WTC11 (cell line): ENCODE data around the gene RPN1. TPM values are rescaled to one million over a fixed set of nuclear protein-coding genes. Genes with fewer than 3 reads are reported as not detected.

ENCODE experiments used
- ATAC-seq: fragments of 200-7000 bp; cut with Tn5 transposase; 2 replicates; pipeline ENCODE4 v1.10.0; 2021; ENCODE audit warnings: mild to moderate bottlenecking, moderate library complexity
- CTCF ChIA-PET: fragments of 300-600 bp; sonication (Branson Sonifier 250); formaldehyde crosslinking; loops from one replicate; lab custom pipeline; 2021; ENCODE audit warnings: antibody characterized with exemption; lab: Charles Lee
- POLR2A ChIA-PET: fragments of 350-600 bp; sonication (Branson Sonifier 250); formaldehyde crosslinking; loops from one replicate; lab custom pipeline; 2021; ENCODE audit warnings: antibody characterized with exemption; lab: Charles Lee
- DNase-seq: peaks from one replicate; pipeline ENCODE4 v3.0.0; 2021; ENCODE audit warnings: low spot score
- H3K27ac Mint-ChIP-seq: 2 replicates; pipeline ENCODE4 v1.8.0; 2021; ENCODE audit warnings: mixed read lengths
- H3K27me3 Mint-ChIP-seq: 2 replicates; pipeline ENCODE4 v1.8.0; 2021; ENCODE audit warnings: low read depth, mild to moderate bottlenecking, moderate library complexity, mixed read lengths
- H3K36me3 Mint-ChIP-seq: 2 replicates; pipeline ENCODE4 v1.8.0; 2021; ENCODE audit warnings: mixed read lengths
- H3K4me1 Mint-ChIP-seq: 2 replicates; pipeline ENCODE4 v1.8.0; 2022; ENCODE audit warnings: mixed read lengths
- H3K4me3 Mint-ChIP-seq: 2 replicates; pipeline ENCODE4 v1.8.0; 2021; ENCODE audit warnings: mild to moderate bottlenecking, moderate library complexity, mixed read lengths
- H3K9me3 Mint-ChIP-seq: 2 replicates; pipeline ENCODE4 v1.8.0; 2021; ENCODE audit warnings: mixed read lengths
- ATF1 ChIP-seq: sonication (generic); formaldehyde crosslinking; IDR thresholded peaks from 2 replicates; pipeline ENCODE4 v1.8.1; 2023; ENCODE audit warnings: mild to moderate bottlenecking, moderate library complexity, missing genetic modification reagents
- FOXP1 ChIP-seq: sonication (generic); formaldehyde crosslinking; IDR thresholded peaks from 2 replicates; pipeline ENCODE4 v1.8.0; 2022; ENCODE audit warnings: missing genetic modification reagents, mild to moderate bottlenecking, moderate library complexity, borderline replicate concordance
- HMGA2 ChIP-seq: fragments of 250-450 bp; sonication (Bioruptor Pico); IDR thresholded peaks from 2 replicates; pipeline ENCODE4 v1.4.0; 2021; ENCODE audit warnings: mild to moderate bottlenecking, moderate library complexity
- JAZF1 ChIP-seq: fragments of 250-450 bp; sonication (Bioruptor Pico); IDR thresholded peaks from 2 replicates; pipeline ENCODE4 v1.9.0; 2021; ENCODE audit warnings: moderate library complexity, mild to moderate bottlenecking, inconsistent platforms
- NFYB ChIP-seq: sonication (generic); formaldehyde crosslinking; conservative IDR thresholded peaks from 2 replicates; pipeline ENCODE4 v1.8.0; 2022; ENCODE audit warnings: low read depth, missing genetic modification reagents
- OVOL2 ChIP-seq: fragments of 250-450 bp; sonication (Bioruptor Pico); IDR thresholded peaks from 2 replicates; pipeline ENCODE4 v1.9.0; 2021; ENCODE audit warnings: mild to moderate bottlenecking, borderline replicate concordance
- PRRX2 ChIP-seq: fragments of 250-450 bp; sonication (Bioruptor Pico); IDR thresholded peaks from 2 replicates; pipeline ENCODE4 v1.8.0; 2021; ENCODE audit warnings: mild to moderate bottlenecking
- RORB ChIP-seq: fragments of 250-450 bp; sonication (Bioruptor Pico); IDR thresholded peaks from 2 replicates; pipeline ENCODE4 v1.9.0; 2021; ENCODE audit warnings: mild to moderate bottlenecking
- SMAD4 ChIP-seq: sonication (generic); formaldehyde crosslinking; IDR thresholded peaks from 2 replicates; pipeline ENCODE4 v1.8.0; 2022; ENCODE audit warnings: mild to moderate bottlenecking, missing genetic modification reagents
- SP1 ChIP-seq: sonication (generic); formaldehyde crosslinking; conservative IDR thresholded peaks from 2 replicates; pipeline ENCODE4 v1.8.1; 2022; ENCODE audit warnings: missing genetic modification reagents
- TEAD4 ChIP-seq: sonication (generic); formaldehyde crosslinking; IDR thresholded peaks from 2 replicates; pipeline ENCODE4 v1.8.0; 2022; ENCODE audit warnings: mild to moderate bottlenecking, missing genetic modification reagents
- TP53 ChIP-seq: sonication (generic); formaldehyde crosslinking; IDR thresholded peaks from 2 replicates; pipeline ENCODE4 v1.8.1; 2023; ENCODE audit warnings: mild to moderate bottlenecking, missing genetic modification reagents
- ZNF232 ChIP-seq: sonication (generic); formaldehyde crosslinking; IDR thresholded peaks from 2 replicates; pipeline ENCODE4 v1.8.0; 2022; ENCODE audit warnings: mild to moderate bottlenecking, missing genetic modification reagents
- ZNF396 ChIP-seq: fragments of 250-450 bp; sonication (Bioruptor Pico); IDR thresholded peaks from 2 replicates; pipeline ENCODE4 v1.8.0; 2021; ENCODE audit warnings: mild to moderate bottlenecking, moderate library complexity, borderline replicate concordance
- ZNF416 ChIP-seq: fragments of 250-450 bp; sonication (Bioruptor Pico); IDR thresholded peaks from 2 replicates; pipeline ENCODE4 v1.9.0; 2021; ENCODE audit warnings: mild to moderate bottlenecking, inconsistent platforms
- ZNF671 ChIP-seq: fragments of 250-450 bp; sonication (Bioruptor Pico); IDR thresholded peaks from 2 replicates; pipeline ENCODE4 v1.8.0; 2021; ENCODE audit warnings: mild to moderate bottlenecking
- total RNA-seq: library from RNA; stranded (reverse); gene quantifications from 3 replicates; pipeline ENCODE4 v1.2.3, GENCODE V29; 2021
- TF ChIP-seq, protein P1 (sequence below): sonication (generic); formaldehyde crosslinking; IDR thresholded peaks from 2 replicates; pipeline ENCODE4 v1.8.1; 2022; ENCODE audit warnings: low read depth, missing genetic modification reagents, borderline replicate concordance
- TF ChIP-seq, protein P2 (sequence below): fragments of 200-600 bp; IDR thresholded peaks from 2 replicates; pipeline ENCODE4 v1.8.0; 2022; ENCODE audit warnings: antibody characterized with exemption
- TF ChIP-seq, protein P3 (sequence below): sonication (generic); formaldehyde crosslinking; IDR thresholded peaks from 2 replicates; pipeline ENCODE4 v1.8.0; 2022; ENCODE audit warnings: mild to moderate bottlenecking, missing genetic modification reagents
- TF ChIP-seq, protein P4 (sequence below): sonication (generic); formaldehyde crosslinking; IDR thresholded peaks from 2 replicates; pipeline ENCODE4 v1.8.1; 2022; ENCODE audit warnings: mild to moderate bottlenecking, missing genetic modification reagents, moderate library complexity, borderline replicate concordance
- TF ChIP-seq, protein P5 (sequence below): sonication (generic); formaldehyde crosslinking; IDR thresholded peaks from 2 replicates; pipeline ENCODE4 v1.8.0; 2023; ENCODE audit warnings: missing genetic modification reagents
- TF ChIP-seq, protein P6 (sequence below): fragments of 250-450 bp; sonication (Bioruptor Pico); conservative IDR thresholded peaks from 2 replicates; pipeline ENCODE4 v1.9.0; 2021; ENCODE audit warnings: mild to moderate bottlenecking
- TF ChIP-seq, protein P7 (sequence below): sonication (generic); formaldehyde crosslinking; IDR thresholded peaks from 2 replicates; pipeline ENCODE4 v1.8.0; 2023; ENCODE audit warnings: missing genetic modification reagents, mild to moderate bottlenecking, borderline replicate concordance

Gene RPN1
- total RNA-seq, 1 experiment from 2014 or later, result 160 TPM

DNA sequence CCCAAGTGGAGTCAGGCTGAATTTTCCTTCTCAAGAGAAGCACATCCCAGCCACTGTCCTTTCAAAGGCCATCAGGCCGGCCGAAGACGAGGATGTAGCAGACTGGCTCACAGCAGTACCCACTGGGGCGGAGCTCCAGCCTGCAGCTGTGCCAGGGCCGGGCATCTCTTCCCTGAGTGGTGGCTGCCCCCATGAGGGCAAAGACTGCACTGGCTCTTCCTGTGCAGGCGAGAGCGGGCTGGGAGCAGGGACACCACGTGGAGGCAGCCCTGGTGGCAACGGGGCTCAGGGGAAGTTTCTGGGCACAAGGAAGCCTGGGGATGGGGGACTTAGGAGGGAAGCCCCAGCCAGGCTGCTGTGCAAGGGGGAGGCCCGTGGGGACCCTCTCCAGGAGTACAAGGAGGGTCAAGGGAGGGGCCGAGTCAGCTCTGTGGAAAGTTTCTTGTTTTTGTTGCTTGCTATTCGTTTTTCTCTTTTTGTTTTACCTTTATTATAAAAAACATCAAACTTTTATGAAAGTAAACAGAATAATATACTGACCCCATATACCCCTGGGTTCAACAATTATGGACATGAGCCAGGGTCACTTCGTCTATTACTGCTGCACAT is 66.1 kb downstream of the RPN1 start (continued):
- no peak for TF ChIP-seq ZNF416 (CRISPR knock-in tag)
- no peak for TF ChIP-seq OVOL2 (CRISPR knock-in tag)
- TF ChIP-seq, protein P1, sequence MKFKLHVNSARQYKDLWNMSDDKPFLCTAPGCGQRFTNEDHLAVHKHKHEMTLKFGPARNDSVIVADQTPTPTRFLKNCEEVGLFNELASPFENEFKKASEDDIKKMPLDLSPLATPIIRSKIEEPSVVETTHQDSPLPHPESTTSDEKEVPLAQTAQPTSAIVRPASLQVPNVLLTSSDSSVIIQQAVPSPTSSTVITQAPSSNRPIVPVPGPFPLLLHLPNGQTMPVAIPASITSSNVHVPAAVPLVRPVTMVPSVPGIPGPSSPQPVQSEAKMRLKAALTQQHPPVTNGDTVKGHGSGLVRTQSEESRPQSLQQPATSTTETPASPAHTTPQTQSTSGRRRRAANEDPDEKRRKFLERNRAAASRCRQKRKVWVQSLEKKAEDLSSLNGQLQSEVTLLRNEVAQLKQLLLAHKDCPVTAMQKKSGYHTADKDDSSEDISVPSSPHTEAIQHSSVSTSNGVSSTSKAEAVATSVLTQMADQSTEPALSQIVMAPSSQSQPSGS, result no peak
- TF ChIP-seq RORB (CRISPR knock-in tag), result no peak
- TF ChIP-seq HMGA2 (CRISPR knock-in tag), result no peak
- TF ChIP-seq, protein P2, sequence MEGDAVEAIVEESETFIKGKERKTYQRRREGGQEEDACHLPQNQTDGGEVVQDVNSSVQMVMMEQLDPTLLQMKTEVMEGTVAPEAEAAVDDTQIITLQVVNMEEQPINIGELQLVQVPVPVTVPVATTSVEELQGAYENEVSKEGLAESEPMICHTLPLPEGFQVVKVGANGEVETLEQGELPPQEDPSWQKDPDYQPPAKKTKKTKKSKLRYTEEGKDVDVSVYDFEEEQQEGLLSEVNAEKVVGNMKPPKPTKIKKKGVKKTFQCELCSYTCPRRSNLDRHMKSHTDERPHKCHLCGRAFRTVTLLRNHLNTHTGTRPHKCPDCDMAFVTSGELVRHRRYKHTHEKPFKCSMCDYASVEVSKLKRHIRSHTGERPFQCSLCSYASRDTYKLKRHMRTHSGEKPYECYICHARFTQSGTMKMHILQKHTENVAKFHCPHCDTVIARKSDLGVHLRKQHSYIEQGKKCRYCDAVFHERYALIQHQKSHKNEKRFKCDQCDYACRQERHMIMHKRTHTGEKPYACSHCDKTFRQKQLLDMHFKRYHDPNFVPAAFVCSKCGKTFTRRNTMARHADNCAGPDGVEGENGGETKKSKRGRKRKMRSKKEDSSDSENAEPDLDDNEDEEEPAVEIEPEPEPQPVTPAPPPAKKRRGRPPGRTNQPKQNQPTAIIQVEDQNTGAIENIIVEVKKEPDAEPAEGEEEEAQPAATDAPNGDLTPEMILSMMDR, result 0 out of 2 replicates have a peak, but pooled peaks have one; percentile 42
- TF ChIP-seq, protein P3, sequence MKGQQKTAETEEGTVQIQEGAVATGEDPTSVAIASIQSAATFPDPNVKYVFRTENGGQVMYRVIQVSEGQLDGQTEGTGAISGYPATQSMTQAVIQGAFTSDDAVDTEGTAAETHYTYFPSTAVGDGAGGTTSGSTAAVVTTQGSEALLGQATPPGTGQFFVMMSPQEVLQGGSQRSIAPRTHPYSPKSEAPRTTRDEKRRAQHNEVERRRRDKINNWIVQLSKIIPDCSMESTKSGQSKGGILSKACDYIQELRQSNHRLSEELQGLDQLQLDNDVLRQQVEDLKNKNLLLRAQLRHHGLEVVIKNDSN (CRISPR knock-in tag), result peak; percentile 83
- TF ChIP-seq, protein P4, sequence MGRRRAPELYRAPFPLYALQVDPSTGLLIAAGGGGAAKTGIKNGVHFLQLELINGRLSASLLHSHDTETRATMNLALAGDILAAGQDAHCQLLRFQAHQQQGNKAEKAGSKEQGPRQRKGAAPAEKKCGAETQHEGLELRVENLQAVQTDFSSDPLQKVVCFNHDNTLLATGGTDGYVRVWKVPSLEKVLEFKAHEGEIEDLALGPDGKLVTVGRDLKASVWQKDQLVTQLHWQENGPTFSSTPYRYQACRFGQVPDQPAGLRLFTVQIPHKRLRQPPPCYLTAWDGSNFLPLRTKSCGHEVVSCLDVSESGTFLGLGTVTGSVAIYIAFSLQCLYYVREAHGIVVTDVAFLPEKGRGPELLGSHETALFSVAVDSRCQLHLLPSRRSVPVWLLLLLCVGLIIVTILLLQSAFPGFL (CRISPR knock-in tag), result no peak
- no peak for TF ChIP-seq JAZF1 (CRISPR knock-in tag)
- TF ChIP-seq TP53 (CRISPR knock-in tag), result peak; percentile 57; the same call in 1 of the 2 replicates
- TF ChIP-seq PRRX2, result no peak
- TF ChIP-seq TEAD4 (CRISPR knock-in tag), result no peak
- TF ChIP-seq NFYB, result no peak
- TF ChIP-seq ZNF396 (CRISPR knock-in tag), result no peak
- TF ChIP-seq, protein P5, sequence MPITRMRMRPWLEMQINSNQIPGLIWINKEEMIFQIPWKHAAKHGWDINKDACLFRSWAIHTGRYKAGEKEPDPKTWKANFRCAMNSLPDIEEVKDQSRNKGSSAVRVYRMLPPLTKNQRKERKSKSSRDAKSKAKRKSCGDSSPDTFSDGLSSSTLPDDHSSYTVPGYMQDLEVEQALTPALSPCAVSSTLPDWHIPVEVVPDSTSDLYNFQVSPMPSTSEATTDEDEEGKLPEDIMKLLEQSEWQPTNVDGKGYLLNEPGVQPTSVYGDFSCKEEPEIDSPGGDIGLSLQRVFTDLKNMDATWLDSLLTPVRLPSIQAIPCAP, result no peak
- TF ChIP-seq SP1 (CRISPR knock-in tag), result peak; percentile 50; the same call in 1 of the 2 replicates
- TF ChIP-seq, all 79 proteins: peak for 8

DNA sequence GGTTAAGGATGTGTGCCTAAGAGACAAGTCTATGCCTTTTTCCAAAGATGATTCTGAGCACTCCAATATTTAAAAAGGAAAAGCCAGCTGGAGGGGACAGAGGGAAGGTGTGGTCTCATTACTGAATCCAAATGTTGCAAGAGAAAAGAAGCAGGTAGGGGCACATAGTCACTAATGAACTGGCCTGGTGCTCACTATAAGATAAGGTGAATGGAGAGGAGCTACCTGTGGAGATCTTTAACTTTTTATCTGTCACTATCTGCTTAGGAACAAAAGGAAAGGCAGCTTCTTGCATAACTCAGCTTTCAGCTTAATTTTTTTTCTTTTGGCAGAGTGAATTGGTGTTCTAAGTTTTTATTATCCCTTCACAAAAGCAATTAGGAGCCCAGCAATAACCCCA is 69.1 kb downstream of the RPN1 start:
- no peak for DNase-seq
- H3K36me3 Mint-ChIP-seq, result no peaks in the 10 kb centered on the region
- ATAC-seq, result no peak
- H3K27me3 Mint-ChIP-seq, result peaks cover 8% of the 10 kb centered on the region
- POLR2A ChIA-PET, result no interaction called here
- no peaks in the 10 kb centered on the region for H3K9me3 Mint-ChIP-seq
- H3K4me3 Mint-ChIP-seq, result no peak overlapping the region
- CTCF ChIA-PET, result interaction anchor here (0.9 to 2.0 kb wide), 8 partner anchors 9 to 117 kb away, joined by 3 to 14 read pairs (median 8); no protein-coding TSS in a partner anchor
- H3K4me1 Mint-ChIP-seq, result peaks cover 19% of the 10 kb centered on the region
- H3K27ac Mint-ChIP-seq, result no peak overlapping the region
- TF ChIP-seq ZNF671 (CRISPR knock-in tag), result no peak
- no peak for TF ChIP-seq TEAD4 (CRISPR knock-in tag)
- no peak for TF ChIP-seq SMAD4 (CRISPR knock-in tag)
- no peak for TF ChIP-seq ZNF232
- no peak for TF ChIP-seq FOXP1 (CRISPR knock-in tag)
- TF ChIP-seq, protein P6, sequence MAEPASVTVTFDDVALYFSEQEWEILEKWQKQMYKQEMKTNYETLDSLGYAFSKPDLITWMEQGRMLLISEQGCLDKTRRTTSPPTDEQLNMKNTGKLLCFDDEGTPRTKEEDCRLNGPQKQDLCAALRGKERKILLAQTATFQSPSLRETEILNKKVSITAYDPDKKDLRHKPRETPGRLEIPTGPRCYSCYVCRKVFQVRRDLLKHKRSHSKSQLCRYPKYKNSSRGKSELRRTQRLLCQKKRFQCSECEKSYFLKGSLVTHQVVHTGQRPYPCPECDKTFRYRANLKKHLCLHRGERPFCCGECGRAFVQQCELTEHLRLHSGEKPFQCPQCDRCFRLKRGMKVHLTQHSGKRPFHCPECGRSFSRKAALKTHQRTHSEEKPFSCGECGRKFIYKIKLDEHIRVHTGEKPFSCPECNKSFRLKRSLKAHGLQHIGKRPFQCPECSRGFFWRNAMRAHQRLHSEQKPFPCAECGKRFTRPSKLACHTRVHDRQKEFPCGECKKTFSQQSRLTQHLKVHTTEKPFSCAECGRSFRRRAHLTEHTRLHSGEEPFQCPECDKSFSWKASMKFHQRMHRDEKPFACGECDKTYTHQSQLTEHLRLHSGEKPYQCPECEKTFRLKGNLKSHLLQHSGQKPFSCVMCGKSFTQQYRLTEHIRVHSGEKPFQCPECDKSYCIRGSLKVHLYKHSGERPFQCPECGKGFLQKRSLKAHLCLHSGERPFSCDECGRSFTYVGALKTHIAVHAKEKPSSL (CRISPR knock-in tag), result no peak
- TF ChIP-seq, protein P7, sequence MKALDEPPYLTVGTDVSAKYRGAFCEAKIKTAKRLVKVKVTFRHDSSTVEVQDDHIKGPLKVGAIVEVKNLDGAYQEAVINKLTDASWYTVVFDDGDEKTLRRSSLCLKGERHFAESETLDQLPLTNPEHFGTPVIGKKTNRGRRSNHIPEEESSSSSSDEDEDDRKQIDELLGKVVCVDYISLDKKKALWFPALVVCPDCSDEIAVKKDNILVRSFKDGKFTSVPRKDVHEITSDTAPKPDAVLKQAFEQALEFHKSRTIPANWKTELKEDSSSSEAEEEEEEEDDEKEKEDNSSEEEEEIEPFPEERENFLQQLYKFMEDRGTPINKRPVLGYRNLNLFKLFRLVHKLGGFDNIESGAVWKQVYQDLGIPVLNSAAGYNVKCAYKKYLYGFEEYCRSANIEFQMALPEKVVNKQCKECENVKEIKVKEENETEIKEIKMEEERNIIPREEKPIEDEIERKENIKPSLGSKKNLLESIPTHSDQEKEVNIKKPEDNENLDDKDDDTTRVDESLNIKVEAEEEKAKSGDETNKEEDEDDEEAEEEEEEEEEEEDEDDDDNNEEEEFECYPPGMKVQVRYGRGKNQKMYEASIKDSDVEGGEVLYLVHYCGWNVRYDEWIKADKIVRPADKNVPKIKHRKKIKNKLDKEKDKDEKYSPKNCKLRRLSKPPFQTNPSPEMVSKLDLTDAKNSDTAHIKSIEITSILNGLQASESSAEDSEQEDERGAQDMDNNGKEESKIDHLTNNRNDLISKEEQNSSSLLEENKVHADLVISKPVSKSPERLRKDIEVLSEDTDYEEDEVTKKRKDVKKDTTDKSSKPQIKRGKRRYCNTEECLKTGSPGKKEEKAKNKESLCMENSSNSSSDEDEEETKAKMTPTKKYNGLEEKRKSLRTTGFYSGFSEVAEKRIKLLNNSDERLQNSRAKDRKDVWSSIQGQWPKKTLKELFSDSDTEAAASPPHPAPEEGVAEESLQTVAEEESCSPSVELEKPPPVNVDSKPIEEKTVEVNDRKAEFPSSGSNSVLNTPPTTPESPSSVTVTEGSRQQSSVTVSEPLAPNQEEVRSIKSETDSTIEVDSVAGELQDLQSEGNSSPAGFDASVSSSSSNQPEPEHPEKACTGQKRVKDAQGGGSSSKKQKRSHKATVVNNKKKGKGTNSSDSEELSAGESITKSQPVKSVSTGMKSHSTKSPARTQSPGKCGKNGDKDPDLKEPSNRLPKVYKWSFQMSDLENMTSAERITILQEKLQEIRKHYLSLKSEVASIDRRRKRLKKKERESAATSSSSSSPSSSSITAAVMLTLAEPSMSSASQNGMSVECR (CRISPR knock-in tag), result no peak
- TF ChIP-seq ATF1 (CRISPR knock-in tag), result no peak
